DMS153 (cell line): ENCODE results near the gene COQ4.

Experiments used
- DNase-seq: peaks from one replicate; lab custom pipeline; 2025; lab: John Stamatoyannopoulos, UW

The COQ4 gene

DNA sequence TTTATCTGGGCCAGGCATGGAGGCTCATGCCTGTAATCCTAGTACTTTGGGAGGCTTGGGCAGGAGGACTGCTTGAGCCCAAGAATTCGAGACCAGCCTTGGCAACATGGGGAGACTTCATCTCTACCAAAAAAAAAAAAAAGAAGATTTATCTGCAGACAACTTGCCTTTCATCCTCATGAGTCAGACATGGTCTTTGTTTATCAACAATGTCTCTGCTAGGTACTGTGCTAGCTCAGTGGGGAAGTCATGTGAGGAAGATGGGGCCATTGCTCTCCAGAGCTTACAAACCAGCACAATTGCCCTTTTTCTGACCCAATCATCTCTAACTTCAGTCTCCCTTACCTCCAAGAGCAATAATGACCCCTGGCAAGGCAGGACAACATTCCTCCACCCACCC is 50.1 kb downstream of the COQ4 start:
- DNase-seq, result no peak

GRCh38 chr9:128374221-128374675 is 51.6 kb downstream of the COQ4 start:
- no peak for DNase-seq

DNA sequence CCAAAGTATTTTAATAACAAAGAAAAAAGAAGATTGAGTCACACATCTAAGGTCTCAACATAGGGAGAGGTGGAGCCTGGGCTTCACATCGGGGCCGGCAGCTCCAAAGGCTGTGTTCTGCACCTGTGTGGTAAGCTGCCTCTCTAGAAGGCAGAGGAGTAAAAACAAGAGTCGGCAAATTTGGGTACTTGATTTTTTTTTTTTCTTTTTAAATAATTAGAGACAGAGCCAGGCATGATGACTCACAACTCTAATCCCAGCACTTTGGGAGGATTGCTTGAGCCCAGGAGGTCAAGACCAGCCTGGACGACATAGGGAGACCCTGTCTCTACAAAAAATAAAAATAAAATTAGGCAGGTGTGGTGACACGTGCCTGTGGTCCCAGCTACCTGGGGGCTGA is 53.2 kb downstream of the COQ4 start:
- no peak for DNase-seq

DNA sequence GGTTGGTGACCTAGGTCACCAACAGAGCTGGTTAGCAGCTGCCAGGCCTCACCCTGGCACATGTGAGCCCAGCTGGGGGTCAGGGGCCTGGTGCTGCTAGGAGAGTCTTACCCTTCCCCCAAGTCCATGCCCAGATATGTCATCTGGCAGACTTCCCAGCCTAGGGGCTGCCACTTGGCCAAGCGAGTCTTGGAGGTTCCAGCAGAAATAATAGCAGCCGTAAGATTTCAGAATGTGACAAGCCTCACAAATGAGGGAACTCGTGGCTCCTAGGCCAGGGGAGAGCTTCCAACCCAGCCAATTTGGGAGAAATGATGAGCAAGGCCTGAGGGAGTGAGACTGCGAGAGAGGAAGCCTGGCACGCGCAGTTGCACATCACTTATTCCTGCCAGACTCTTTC is 59.6 kb downstream of the COQ4 start:
- DNase-seq, result no peak

DNA sequence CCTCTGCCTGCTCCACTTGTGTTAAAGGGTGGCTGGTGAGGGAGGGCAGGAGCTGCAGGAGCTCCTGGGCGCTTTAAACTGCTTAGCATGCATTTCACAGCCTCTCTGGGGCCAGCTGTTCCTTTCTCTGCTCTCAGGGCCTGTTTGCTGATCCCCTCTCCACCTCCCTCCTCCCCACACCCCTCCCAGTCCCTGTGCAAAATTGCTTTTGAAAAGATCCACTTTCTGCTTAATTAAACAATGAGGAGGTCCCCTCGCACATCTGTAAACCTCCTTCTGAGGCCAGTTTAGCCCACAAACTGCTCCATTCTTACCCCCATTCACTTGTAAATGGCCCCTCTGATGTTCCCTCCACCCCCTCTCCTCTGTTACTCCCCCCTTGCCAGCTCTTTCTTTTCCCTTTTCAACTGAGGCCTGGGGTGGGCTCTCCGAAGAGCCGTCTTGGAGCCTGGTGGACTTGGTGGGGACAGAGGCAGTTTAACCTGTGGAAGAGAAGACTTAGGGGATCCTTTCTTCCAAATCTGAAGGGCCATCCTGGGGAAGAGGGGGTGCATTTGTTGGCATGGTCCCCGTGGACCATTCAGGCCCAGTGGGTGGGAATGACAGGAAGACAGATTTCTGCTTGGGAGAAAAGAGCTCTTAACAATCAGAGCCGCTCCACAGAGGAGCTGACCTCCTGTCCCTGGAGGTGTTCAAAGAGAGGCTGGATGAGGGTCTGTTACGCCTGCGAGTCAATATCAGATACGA is 60.5 kb downstream of the COQ4 start:
- no peak for DNase-seq
